ENCODE measurements around the gene TAGLN2.

The TAGLN2 gene

DNA sequence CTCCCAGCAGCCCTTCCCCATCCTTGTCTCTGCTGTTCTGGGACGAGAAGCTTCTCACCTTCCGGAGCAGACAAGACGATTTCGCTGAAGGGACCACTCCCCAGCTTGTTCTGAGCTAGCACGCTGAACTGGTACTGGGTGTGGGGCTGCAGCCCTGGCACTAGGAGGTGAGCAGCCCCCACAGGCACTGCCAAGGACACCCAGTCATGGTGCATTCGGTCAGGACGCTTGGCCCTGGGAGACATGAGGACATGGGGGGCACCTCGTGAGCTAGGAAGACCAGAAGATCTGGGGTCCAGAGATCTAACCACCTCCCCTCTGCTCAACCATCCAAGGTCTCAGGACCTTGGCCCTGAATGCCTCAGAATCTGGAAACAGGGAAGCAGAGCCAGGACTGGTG, 5.3 kb upstream of the TAGLN2 start:
- H3K27me3 ChIP-seq (replicated peaks in 2 of 5; ENCODE audit: control insufficient read depth in 4 of 5, insufficient read depth in 5 of 5, low read length in 4 of 5): no peaks in the 10 kb centered on the region
- POLR2A ChIA-PET: no interaction called here
- no peak overlapping the region for H3K27ac ChIP-seq (ENCODE audit: insufficient read depth in 1 of 2, low read depth in 1 of 2, low read length in 2 of 2, poor library complexity in 1 of 2, severe bottlenecking in 2 of 2)
- WGBS (ENCODE audit: insufficient coverage): 96% methylated on average over 4 of the region's 8 CpGs
- CTCF ChIA-PET: interaction anchor here (0.6 to 2.7 kb wide), 7 partner anchors 9 to 719 kb away, joined by 3 to 13 read pairs (median 4); partner anchors contain the start of gene SLAMF8
- DNase-seq: no peak
- H3K9me3 ChIP-seq (ENCODE audit: control extremely low read depth in 1 of 5, control insufficient read depth in 4 of 5, insufficient read depth in 2 of 5, low read depth in 1 of 5, low read length in 4 of 5): no peaks in the 10 kb centered on the region
- no peak overlapping the region for H3K4me3 ChIP-seq (ENCODE audit: control insufficient read depth in 1 of 7, extremely low read depth in 1 of 7, insufficient read depth in 4 of 7, low read depth in 2 of 7, low read length in 6 of 7)
- H3K36me3 ChIP-seq (ENCODE audit: control insufficient read depth in 4 of 4, insufficient read depth in 4 of 4, low read length in 3 of 4): peaks cover 0 to 2% (median 0%) of the 10 kb centered on the region in 4 experiments
- peaks cover 0 to 9% (median 6%) of the 10 kb centered on the region in 4 experiments for H3K4me1 ChIP-seq (ENCODE audit: control extremely low read depth in 1 of 4, control insufficient read depth in 4 of 4, insufficient read depth in 4 of 4, low read length in 3 of 4)

GRCh38 chr1:159930216-159930615, 4.9 kb upstream of the TAGLN2 start:
- Histone ChIP-seq H3K27ac (ENCODE audit: insufficient read depth in 1 of 2, low read depth in 1 of 2, low read length in 2 of 2, poor library complexity in 1 of 2, severe bottlenecking in 2 of 2) (no peak overlapping the region), H3K9me3 (ENCODE audit: control extremely low read depth in 1 of 5, control insufficient read depth in 4 of 5, insufficient read depth in 2 of 5, low read depth in 1 of 5, low read length in 4 of 5) (no peaks in the 10 kb centered on the region), H3K4me3 (ENCODE audit: control insufficient read depth in 1 of 7, extremely low read depth in 1 of 7, insufficient read depth in 4 of 7, low read depth in 2 of 7, low read length in 6 of 7) (no peak overlapping the region), H3K36me3 (ENCODE audit: control insufficient read depth in 4 of 4, insufficient read depth in 4 of 4, low read length in 3 of 4) (peaks cover 0 to 2% (median 0%) of the 10 kb centered on the region in 4 experiments), H3K4me1 (ENCODE audit: control extremely low read depth in 1 of 4, control insufficient read depth in 4 of 4, insufficient read depth in 4 of 4, low read length in 3 of 4) (peaks cover 0 to 10% (median 8%) of the 10 kb centered on the region in 4 experiments), H3K27me3 (replicated peaks in 2 of 5; ENCODE audit: control insufficient read depth in 4 of 5, insufficient read depth in 5 of 5, low read length in 4 of 5) (no peaks in the 10 kb centered on the region)
- WGBS (ENCODE audit: insufficient coverage): 96% methylated on average over 6 of the region's 11 CpGs
- ChIA-PET CTCF (interaction anchor here (0.9 to 2.7 kb wide), 6 partner anchors 9 to 719 kb away, joined by 3 to 13 read pairs (median 4); no protein-coding TSS in a partner anchor), POLR2A (no interaction called here)
- DNase-seq: peak in 1 of 3 donors; percentile 12

DNA sequence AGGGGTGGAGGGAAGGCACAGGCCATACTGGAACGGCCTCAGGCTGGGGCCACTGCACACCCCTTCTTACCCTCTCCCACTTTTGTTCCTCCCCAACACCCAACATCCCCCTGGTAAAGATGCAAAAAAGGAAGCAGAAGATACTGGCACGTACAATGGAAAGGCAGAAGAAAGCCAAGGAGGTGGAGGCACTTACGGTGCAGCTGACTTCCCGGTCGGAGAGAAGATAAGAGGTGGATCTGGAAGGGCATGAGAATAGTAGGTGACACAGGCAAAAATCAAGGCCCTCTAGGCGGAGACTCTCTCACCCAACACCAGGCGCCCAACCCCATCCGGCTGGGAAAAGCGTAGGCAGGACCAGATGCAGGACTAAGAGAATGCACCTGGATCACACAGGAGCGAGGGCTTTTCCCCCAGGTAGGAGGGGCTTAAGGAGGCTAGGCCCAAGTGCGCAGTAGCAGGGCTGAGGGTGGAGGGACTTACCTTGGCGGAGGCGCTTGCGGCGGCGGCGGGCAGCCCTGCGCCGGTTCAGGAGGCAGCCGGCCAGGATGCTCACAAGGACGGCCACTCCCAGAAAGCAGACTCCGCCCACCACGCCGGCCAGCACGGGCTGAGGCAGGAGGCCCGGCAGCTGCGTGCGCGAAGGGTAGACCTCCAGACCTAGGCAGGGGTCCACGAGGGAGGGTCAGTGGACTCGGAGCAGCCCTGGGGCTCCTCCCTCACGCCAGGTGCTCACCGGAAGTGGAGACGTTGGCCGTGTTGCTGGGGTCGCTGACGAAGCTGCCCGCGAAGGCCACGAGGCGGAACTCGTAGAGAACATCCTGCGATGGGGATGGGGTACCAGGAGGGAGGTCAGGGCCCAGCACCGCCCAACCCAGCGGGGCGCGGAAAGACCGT, 4.1 kb upstream of the TAGLN2 start:
- H3K27me3 ChIP-seq (replicated peaks in 2 of 5; ENCODE audit: control insufficient read depth in 4 of 5, insufficient read depth in 5 of 5, low read length in 4 of 5): no peaks in the 10 kb centered on the region
- no peaks in the 10 kb centered on the region for H3K9me3 ChIP-seq (ENCODE audit: control extremely low read depth in 1 of 5, control insufficient read depth in 4 of 5, insufficient read depth in 2 of 5, low read depth in 1 of 5, low read length in 4 of 5)
- peaks cover 0 to 3% (median 1%) of the 10 kb centered on the region in 4 experiments for H3K36me3 ChIP-seq (ENCODE audit: control insufficient read depth in 4 of 4, insufficient read depth in 4 of 4, low read length in 3 of 4)
- ChIA-PET POLR2A (no interaction called here), CTCF (interaction anchor here (0.9 to 2.7 kb wide), 6 partner anchors 10 to 152 kb away, joined by 3 to 13 read pairs (median 5); partner anchors contain the start of gene KCNJ9)
- no peak overlapping the region for H3K4me3 ChIP-seq (ENCODE audit: control insufficient read depth in 1 of 7, extremely low read depth in 1 of 7, insufficient read depth in 4 of 7, low read depth in 2 of 7, low read length in 6 of 7)
- WGBS (ENCODE audit: insufficient coverage): 95% methylated on average over 40 of the region's 48 CpGs
- DNase-seq: peak in 1 of 3 donors; percentile 26
- H3K4me1 ChIP-seq (ENCODE audit: control extremely low read depth in 1 of 4, control insufficient read depth in 4 of 4, insufficient read depth in 4 of 4, low read length in 3 of 4): peaks cover 0 to 15% (median 9%) of the 10 kb centered on the region in 4 experiments
- H3K27ac ChIP-seq (ENCODE audit: insufficient read depth in 1 of 2, low read depth in 1 of 2, low read length in 2 of 2, poor library complexity in 1 of 2, severe bottlenecking in 2 of 2): no peak overlapping the region

DNA sequence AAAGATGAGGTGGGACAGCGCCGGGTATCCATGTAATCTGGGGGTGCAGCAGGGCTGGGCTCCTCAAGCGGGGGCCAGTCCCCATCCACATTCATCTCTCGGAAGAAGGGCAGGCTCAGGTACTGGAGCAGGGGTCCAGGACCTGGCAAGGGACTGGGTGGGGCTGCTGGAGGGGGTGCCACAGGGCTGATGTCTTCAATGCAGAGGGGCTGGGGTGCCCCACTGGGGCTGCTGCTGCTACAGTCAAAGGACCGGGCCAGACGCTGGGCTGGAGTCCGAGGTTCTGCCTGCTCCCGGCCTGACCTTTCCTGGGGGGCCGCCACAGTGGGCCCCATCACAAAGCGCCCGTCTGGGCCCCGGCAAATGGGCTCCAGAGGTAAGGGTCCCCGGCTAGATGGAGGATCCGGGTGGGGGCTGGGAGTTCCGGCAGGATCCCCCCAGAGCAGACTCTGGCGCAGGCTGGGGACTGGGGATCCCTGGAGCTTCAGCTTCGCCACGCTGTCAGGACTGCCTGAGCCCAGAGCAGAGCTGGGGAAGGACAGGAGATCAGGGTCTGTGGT, 3.3 kb upstream of the TAGLN2 start:
- no peaks in the 10 kb centered on the region for H3K27me3 ChIP-seq (replicated peaks in 2 of 5; ENCODE audit: control insufficient read depth in 4 of 5, insufficient read depth in 5 of 5, low read length in 4 of 5)
- 98% methylated on average over 17 of the region's 18 CpGs for WGBS (ENCODE audit: insufficient coverage)
- peaks cover 0 to 21% (median 16%) of the 10 kb centered on the region in 4 experiments for H3K4me1 ChIP-seq (ENCODE audit: control extremely low read depth in 1 of 4, control insufficient read depth in 4 of 4, insufficient read depth in 4 of 4, low read length in 3 of 4)
- no peak overlapping the region for H3K27ac ChIP-seq (ENCODE audit: insufficient read depth in 1 of 2, low read depth in 1 of 2, low read length in 2 of 2, poor library complexity in 1 of 2, severe bottlenecking in 2 of 2)
- ChIA-PET POLR2A (no interaction called here), CTCF (interaction anchor here (1.1 to 2.4 kb wide), 3 partner anchors 8 to 153 kb away, joined by 3 to 16 read pairs (median 5); partner anchors contain the start of gene KCNJ9)
- no peaks in the 10 kb centered on the region for H3K9me3 ChIP-seq (ENCODE audit: control extremely low read depth in 1 of 5, control insufficient read depth in 4 of 5, insufficient read depth in 2 of 5, low read depth in 1 of 5, low read length in 4 of 5)
- no peak for DNase-seq
- peaks cover 0 to 3% (median 0%) of the 10 kb centered on the region in 4 experiments for H3K36me3 ChIP-seq (ENCODE audit: control insufficient read depth in 4 of 4, insufficient read depth in 4 of 4, low read length in 3 of 4)
- H3K4me3 ChIP-seq (ENCODE audit: control insufficient read depth in 1 of 7, extremely low read depth in 1 of 7, insufficient read depth in 4 of 7, low read depth in 2 of 7, low read length in 6 of 7): no peak overlapping the region

- peaks cover 0 to 26% (median 22%) of the 10 kb centered on the region in 4 experiments for H3K4me1 ChIP-seq (ENCODE audit: control extremely low read depth in 1 of 4, control insufficient read depth in 4 of 4, insufficient read depth in 4 of 4, low read length in 3 of 4)
- peaks cover 0 to 3% (median 0%) of the 10 kb centered on the region in 4 experiments for H3K36me3 ChIP-seq (ENCODE audit: control insufficient read depth in 4 of 4, insufficient read depth in 4 of 4, low read length in 3 of 4)
- no peaks in the 10 kb centered on the region for H3K9me3 ChIP-seq (ENCODE audit: control extremely low read depth in 1 of 5, control insufficient read depth in 4 of 5, insufficient read depth in 2 of 5, low read depth in 1 of 5, low read length in 4 of 5)
- H3K27ac ChIP-seq (ENCODE audit: insufficient read depth in 1 of 2, low read depth in 1 of 2, low read length in 2 of 2, poor library complexity in 1 of 2, severe bottlenecking in 2 of 2): no peak overlapping the region
- H3K4me3 ChIP-seq (ENCODE audit: control insufficient read depth in 1 of 7, extremely low read depth in 1 of 7, insufficient read depth in 4 of 7, low read depth in 2 of 7, low read length in 6 of 7): no peak overlapping the region
- ChIA-PET POLR2A (no interaction called here), CTCF (interaction anchor here (0.7 to 13.6 kb wide), 5 partner anchors 9 to 122 kb away, joined by 3 to 250 read pairs (median 5); no protein-coding TSS in a partner anchor)
- DNase-seq: peak in 1 of 3 donors; percentile 48
- no peaks in the 10 kb centered on the region for H3K27me3 ChIP-seq (replicated peaks in 2 of 5; ENCODE audit: control insufficient read depth in 4 of 5, insufficient read depth in 5 of 5, low read length in 4 of 5)
- 94% methylated on average over 9 of the region's 13 CpGs for WGBS (ENCODE audit: insufficient coverage)
These were observed 2.6 kb upstream of the TAGLN2 start for GRCh38 chr1:159927849-159928431.

GRCh38 chr1:159927211-159927848, 2.0 kb upstream of the TAGLN2 start:
- H3K36me3 ChIP-seq (ENCODE audit: control insufficient read depth in 4 of 4, insufficient read depth in 4 of 4, low read length in 3 of 4): peaks cover 0 to 3% (median 0%) of the 10 kb centered on the region in 4 experiments
- DNase-seq: no peak
- ChIA-PET POLR2A (no interaction called here), CTCF (interaction anchor here (0.7 to 13.6 kb wide), 4 partner anchors 9 to 122 kb away, joined by 3 to 250 read pairs (median 10); no protein-coding TSS in a partner anchor)
- H3K9me3 ChIP-seq (ENCODE audit: control extremely low read depth in 1 of 5, control insufficient read depth in 4 of 5, insufficient read depth in 2 of 5, low read depth in 1 of 5, low read length in 4 of 5): no peaks in the 10 kb centered on the region
- WGBS (ENCODE audit: insufficient coverage): 96% methylated on average over 16 of the region's 16 CpGs
- peaks cover 0 to 32% (median 28%) of the 10 kb centered on the region in 4 experiments for H3K4me1 ChIP-seq (ENCODE audit: control extremely low read depth in 1 of 4, control insufficient read depth in 4 of 4, insufficient read depth in 4 of 4, low read length in 3 of 4)
- no peak overlapping the region for H3K27ac ChIP-seq (ENCODE audit: insufficient read depth in 1 of 2, low read depth in 1 of 2, low read length in 2 of 2, poor library complexity in 1 of 2, severe bottlenecking in 2 of 2)
- H3K27me3 ChIP-seq (replicated peaks in 2 of 5; ENCODE audit: control insufficient read depth in 4 of 5, insufficient read depth in 5 of 5, low read length in 4 of 5): no peaks in the 10 kb centered on the region
- no peak overlapping the region for H3K4me3 ChIP-seq (ENCODE audit: control insufficient read depth in 1 of 7, extremely low read depth in 1 of 7, insufficient read depth in 4 of 7, low read depth in 2 of 7, low read length in 6 of 7)
